ENCODE measurements around the gene LRRC32. TPM values are rescaled to one million over a fixed set of nuclear protein-coding genes. Genes with fewer than 3 reads are reported as not detected.

LRRC32 gene
- total and polyA plus RNA-seq, 4 donors = 38.3 to 159 (median 85.2) TPM

DNA sequence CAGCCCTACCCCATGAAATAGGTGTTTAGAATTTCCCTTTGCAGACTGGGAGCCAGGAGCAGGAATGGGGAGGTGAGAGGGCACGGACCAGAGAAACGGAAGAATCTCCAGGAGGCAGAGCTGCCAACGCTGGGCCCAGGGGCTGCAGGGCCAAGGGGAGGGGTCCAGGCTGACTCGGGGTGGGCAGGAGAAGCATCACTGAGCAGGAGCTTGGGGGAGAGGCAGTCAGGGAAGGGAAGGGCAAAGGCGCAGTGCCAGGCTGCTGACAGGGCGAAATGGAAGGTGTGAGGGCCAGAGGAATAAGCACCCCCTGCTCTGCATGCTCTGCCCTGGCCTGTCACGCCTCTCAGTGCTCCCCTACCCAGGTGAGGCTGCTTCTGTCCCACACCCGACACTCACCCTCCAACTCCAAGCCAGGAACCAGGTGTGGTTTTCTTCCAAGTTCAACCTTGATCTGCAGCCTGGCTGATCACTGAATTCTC is 14.5 kb downstream of the LRRC32 start:
- Histone ChIP-seq H3K9ac (ENCODE audit: insufficient read depth in 1 of 2, low read length in 2 of 2) (no peak overlapping the region), H3K27me3 (ENCODE audit: control insufficient read depth in 3 of 3, insufficient read depth in 3 of 3, low read length in 2 of 3) (no peaks in the 10 kb centered on the region), H3K27ac (ENCODE audit: low read depth in 1 of 2, low read length in 1 of 2) (no peak overlapping the region), H3K9me3 (ENCODE audit: control insufficient read depth in 4 of 4, insufficient read depth in 3 of 4, low read length in 3 of 4) (no peaks in the 10 kb centered on the region), H3K4me3 (no peak overlapping the region), H3K36me3 (ENCODE audit: control insufficient read depth in 4 of 4, insufficient read depth in 4 of 4, low read length in 4 of 4) (peaks cover 0 to 20% (median 0%) of the 10 kb centered on the region in 4 donors), H3K4me1 (ENCODE audit: control insufficient read depth in 5 of 5, insufficient read depth in 5 of 5, low read length in 5 of 5) (peaks cover 0 to 49% (median 18%) of the 10 kb centered on the region in 5 donors)
- WGBS, 2 donors = 80 to 93% methylated on average over 8 of the region's 8 CpGs
- TF ChIP-seq CTCF (IDR thresholded peaks at IDR 0.05; ENCODE audit: control extremely low read depth, extremely low read depth) = no peak
- ATAC-seq (ENCODE audit: insufficient read depth, low FRiP score) (no peak), DNase-seq (peak in 1 of 3 donors; percentile 24)

GRCh38 chr11:76655501-76656049 is 15.0 kb downstream of the LRRC32 start:
- ATAC-seq (ENCODE audit: insufficient read depth, low FRiP score) = no peak

GRCh38 chr11:76654980-76655379 is 15.6 kb downstream of the LRRC32 start:
- peak overlapping the region; percentile 14 to 71 for H3K27ac ChIP-seq (ENCODE audit: low read depth in 1 of 2, low read length in 1 of 2)
- H3K4me1 ChIP-seq (ENCODE audit: control insufficient read depth in 5 of 5, insufficient read depth in 5 of 5, low read length in 5 of 5) = peaks cover 0 to 52% (median 21%) of the 10 kb centered on the region in 5 donors
- no peaks in the 10 kb centered on the region for H3K9me3 ChIP-seq (ENCODE audit: control insufficient read depth in 4 of 4, insufficient read depth in 3 of 4, low read length in 3 of 4)
- H3K9ac ChIP-seq (ENCODE audit: insufficient read depth in 1 of 2, low read length in 2 of 2) = no peak overlapping the region
- WGBS, 2 donors = 89 to 97% methylated on average over 4 of the region's 4 CpGs
- peaks cover 0 to 14% (median 0%) of the 10 kb centered on the region in 4 donors for H3K36me3 ChIP-seq (ENCODE audit: control insufficient read depth in 4 of 4, insufficient read depth in 4 of 4, low read length in 4 of 4)
- no peak overlapping the region for H3K4me3 ChIP-seq
- ATAC-seq (ENCODE audit: insufficient read depth, low FRiP score) (no peak), DNase-seq (no peak)
- no peak for TF ChIP-seq CTCF (IDR thresholded peaks at IDR 0.05; ENCODE audit: control extremely low read depth, extremely low read depth)
- H3K27me3 ChIP-seq (ENCODE audit: control insufficient read depth in 3 of 3, insufficient read depth in 3 of 3, low read length in 2 of 3) = no peaks in the 10 kb centered on the region

More at GRCh38 chr11:76655501-76656049, 15.0 kb downstream of the LRRC32 start:
- no peak for TF ChIP-seq CTCF (IDR thresholded peaks at IDR 0.05; ENCODE audit: control extremely low read depth, extremely low read depth)
- Histone ChIP-seq H3K9me3 (ENCODE audit: control insufficient read depth in 4 of 4, insufficient read depth in 3 of 4, low read length in 3 of 4) (no peaks in the 10 kb centered on the region), H3K27me3 (ENCODE audit: control insufficient read depth in 3 of 3, insufficient read depth in 3 of 3, low read length in 2 of 3) (no peaks in the 10 kb centered on the region), H3K4me1 (ENCODE audit: control insufficient read depth in 5 of 5, insufficient read depth in 5 of 5, low read length in 5 of 5) (peaks cover 0 to 49% (median 18%) of the 10 kb centered on the region in 5 donors), H3K27ac (ENCODE audit: low read depth in 1 of 2, low read length in 1 of 2) (peak overlapping the region in 1 of 2 donors; percentile 71), H3K9ac (ENCODE audit: insufficient read depth in 1 of 2, low read length in 2 of 2) (no peak overlapping the region), H3K4me3 (no peak overlapping the region), H3K36me3 (ENCODE audit: control insufficient read depth in 4 of 4, insufficient read depth in 4 of 4, low read length in 4 of 4) (peaks cover 0 to 18% (median 0%) of the 10 kb centered on the region in 4 donors)
- 83 to 89% methylated on average over 15 of the region's 15 CpGs for WGBS, 2 donors
- peak in 2 of 3 donors; percentile 15 to 18 for DNase-seq
